GM12892 (cell line): ENCODE results near the gene ABCB10.

ENCODE experiments used
- POLR2AphosphoS5 ChIP-seq: IDR thresholded peaks from 2 replicates; pipeline ENCODE4 v1.6.1; 2011; ENCODE audit warnings: low read depth, low read length, control low read depth
- TAF1 ChIP-seq: IDR thresholded peaks from 2 replicates; pipeline ENCODE4 v1.6.1; 2011; ENCODE audit warnings: low read depth, mild to moderate bottlenecking, control low read depth, low read length, borderline replicate concordance

DNA sequence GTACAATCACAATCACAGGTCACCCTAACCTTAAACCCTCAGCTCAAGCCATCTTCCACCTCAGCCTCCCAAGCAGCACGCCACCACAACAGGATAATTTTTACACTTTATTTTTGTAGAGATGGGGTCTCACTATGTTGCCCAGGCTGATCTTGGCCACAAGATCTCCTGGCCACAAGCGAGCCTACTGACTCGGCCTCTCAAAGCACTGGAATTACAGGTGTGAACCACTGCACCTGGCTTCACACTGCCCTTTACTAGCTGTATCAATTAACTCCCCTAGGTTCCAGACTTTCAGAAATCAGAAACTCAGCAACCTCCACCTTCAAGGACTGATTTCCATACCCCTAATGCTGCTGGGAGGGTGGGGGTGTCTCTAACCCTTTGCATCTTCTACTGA is 87.3 kb downstream of the ABCB10 start:
- TF ChIP-seq POLR2AphosphoS5 (no peak), TAF1 (no peak)
